Measurements from ENCODE around the gene UBE3C.
"Not testable (repeated sequence)": the region's sequence is repeated elsewhere in the genome, so short reads cannot be mapped to it uniquely, and the experiment has no call there.

Gene UBE3C

GRCh38 chr7:157271315-157271990, 132.7 kb downstream of the UBE3C start:
- no peak for DNase-seq (ENCODE audit: low read depth)
- TF ChIP-seq CTCF (IDR thresholded peaks at IDR 0.05; ENCODE audit: low read depth, low read length, missing control alignments) = no peak
- no peak overlapping the region for H3K4me3 ChIP-seq (ENCODE audit: low read depth, low read length)

DNA sequence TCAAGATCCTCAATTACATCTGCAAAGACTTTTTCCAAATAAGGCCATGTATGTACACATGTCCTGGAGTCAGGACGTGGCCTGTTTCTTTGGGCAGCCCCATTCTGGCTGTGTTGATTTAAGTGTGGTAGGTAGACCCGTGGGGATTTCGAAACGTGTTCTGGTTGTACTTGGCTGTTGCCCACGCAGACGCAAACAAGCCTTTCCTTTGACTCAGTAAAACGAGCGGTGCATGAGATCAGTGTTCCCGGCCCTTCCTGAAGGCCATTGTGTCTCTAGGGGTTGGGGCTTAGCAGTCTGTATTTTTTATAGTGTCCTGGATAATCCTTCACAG, 133.2 kb downstream of the UBE3C start:
- DNase-seq (ENCODE audit: low read depth) = no peak
- no peak overlapping the region for H3K4me3 ChIP-seq (ENCODE audit: low read depth, low read length)
- no peak for TF ChIP-seq CTCF (IDR thresholded peaks at IDR 0.05; ENCODE audit: low read depth, low read length, missing control alignments)

DNA sequence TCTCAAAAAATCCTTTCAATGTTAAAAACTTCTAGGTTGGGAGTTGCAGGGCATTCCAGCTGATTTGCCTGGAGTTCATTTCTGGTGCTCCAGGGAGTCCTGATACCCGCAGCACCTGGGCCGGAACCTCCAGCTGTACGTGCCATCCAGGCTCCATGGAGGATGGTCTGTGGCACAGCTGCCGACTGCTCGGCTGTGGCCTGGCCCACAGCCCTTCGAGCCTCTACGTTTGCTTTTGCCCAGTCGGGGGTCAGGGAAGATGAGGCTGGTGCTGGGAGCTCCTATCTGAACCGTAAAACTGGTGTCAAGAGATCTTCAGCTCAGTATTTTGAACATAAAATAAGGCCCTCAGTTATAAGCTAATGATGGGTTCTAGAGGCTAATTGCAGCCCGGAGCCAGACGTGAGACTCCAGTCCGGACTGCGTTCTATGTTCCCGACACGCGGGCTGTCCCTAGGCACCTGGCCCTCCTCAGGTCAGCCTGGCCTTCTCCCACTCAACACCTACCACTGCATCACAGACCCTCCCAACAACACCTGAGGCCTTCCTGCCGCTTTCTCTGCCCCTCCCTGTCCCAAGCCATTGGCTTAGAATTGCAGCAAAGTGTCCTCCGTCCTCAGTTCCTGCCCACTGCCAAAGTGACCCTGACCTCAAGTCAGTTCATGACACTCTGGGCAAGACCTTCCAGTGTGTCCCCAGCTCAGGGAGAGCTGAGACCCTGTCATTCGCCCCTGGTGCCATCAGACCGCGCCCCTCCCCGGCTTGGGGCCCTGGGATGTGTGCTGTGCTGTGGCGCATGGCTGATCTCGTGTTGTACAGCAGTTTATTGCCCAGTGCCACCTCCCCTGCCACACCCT, 133.9 kb downstream of the UBE3C start:
- DNase-seq (ENCODE audit: low read depth) = no peak
- H3K4me3 ChIP-seq (ENCODE audit: low read depth, low read length) = no peak overlapping the region
- no peak for TF ChIP-seq CTCF (IDR thresholded peaks at IDR 0.05; ENCODE audit: low read depth, low read length, missing control alignments)

DNA sequence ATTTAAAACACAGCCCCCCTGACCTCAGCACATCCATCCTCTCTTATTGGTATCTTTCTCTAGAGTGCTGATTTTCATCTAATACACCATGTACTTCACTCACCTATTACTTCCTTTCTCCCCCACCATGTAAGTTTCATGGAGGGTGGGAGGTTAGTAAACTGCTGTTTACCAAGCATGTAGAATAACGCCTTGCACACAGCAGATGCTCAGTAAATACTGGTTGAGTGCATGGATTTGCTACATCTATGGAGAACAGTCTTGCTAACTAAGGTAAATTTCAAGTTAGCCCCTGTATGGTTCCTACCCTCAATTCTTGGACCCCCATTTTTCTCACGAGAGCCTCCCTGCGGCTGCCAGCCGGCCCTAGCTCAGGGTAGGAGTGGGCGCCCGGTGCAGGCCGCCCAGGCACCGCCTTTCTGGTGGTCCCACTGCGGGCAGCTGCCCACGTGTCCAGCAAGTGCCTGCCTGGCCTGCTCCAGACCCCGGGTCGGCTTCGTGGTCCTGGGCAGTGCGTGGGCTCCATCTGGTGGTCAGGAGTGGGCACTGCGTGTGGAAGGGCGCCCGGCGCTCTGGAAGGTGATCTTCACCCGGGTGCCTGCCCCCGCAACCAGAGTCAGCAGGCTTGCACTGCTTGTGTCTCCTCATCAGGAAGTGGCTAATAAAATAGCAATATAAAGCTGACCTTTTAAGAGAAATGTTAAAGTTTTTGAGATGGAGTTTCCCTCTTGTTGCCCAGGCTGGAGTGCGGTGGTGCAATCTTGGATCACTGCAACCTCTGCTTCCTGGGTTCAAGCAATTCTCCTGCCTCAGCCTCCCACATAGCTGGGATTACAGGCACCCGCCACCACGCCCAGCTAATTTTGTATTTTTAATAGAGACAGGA, 134.7 kb downstream of the UBE3C start:
- no peak for DNase-seq (ENCODE audit: low read depth)
- no peak overlapping the region for H3K4me3 ChIP-seq (ENCODE audit: low read depth, low read length)
- peak; percentile 96 for TF ChIP-seq CTCF (IDR thresholded peaks at IDR 0.05; ENCODE audit: low read depth, low read length, missing control alignments)

- not testable (repeated sequence) for DNase-seq (ENCODE audit: low read depth); H3K4me3 ChIP-seq (ENCODE audit: low read depth, low read length)
Measured at GRCh38 chr7:157274094-157274634, 135.4 kb downstream of the UBE3C start.

GRCh38 chr7:157274991-157275427, 136.3 kb downstream of the UBE3C start:
- no peak for DNase-seq (ENCODE audit: low read depth)
- no peak overlapping the region for H3K4me3 ChIP-seq (ENCODE audit: low read depth, low read length)
- no peak for TF ChIP-seq CTCF (IDR thresholded peaks at IDR 0.05; ENCODE audit: low read depth, low read length, missing control alignments)
